Fibroblast of skin of right quadriceps (primary cell): ENCODE data around the gene DENND1A.
"Not testable (repeated sequence)": the region's sequence is repeated elsewhere in the genome, so short reads cannot be mapped to it uniquely, and the experiment has no call there.

ENCODE experiments used
- DNase-seq: peaks from one replicate; pipeline ENCODE4 v3.0.0-alpha.2; 2013

The DENND1A gene

GRCh38 chr9:123757960-123758359 lies 172.0 kb downstream of the DENND1A start:
- DNase-seq = no peak

GRCh38 chr9:123757547-123757946 lies 172.4 kb downstream of the DENND1A start:
- DNase-seq = no peak

GRCh38 chr9:123756484-123757106 lies 173.3 kb downstream of the DENND1A start:
- no peak for DNase-seq

- no peak for DNase-seq
Observed at GRCh38 chr9:123753669-123754258, 176.2 kb downstream of the DENND1A start.

GRCh38 chr9:123753016-123753415 lies 176.9 kb downstream of the DENND1A start:
- DNase-seq = peak; percentile 51

GRCh38 chr9:123749580-123750202 lies 180.2 kb downstream of the DENND1A start:
- peak; percentile 35 for DNase-seq

GRCh38 chr9:123746765-123747164 lies 183.2 kb downstream of the DENND1A start:
- DNase-seq = no peak

- no peak for DNase-seq
Observed at GRCh38 chr9:123745933-123746332, 184.0 kb downstream of the DENND1A start.

GRCh38 chr9:123745451-123745850 lies 184.5 kb downstream of the DENND1A start:
- no peak for DNase-seq

- DNase-seq = no peak
Observed at GRCh38 chr9:123743737-123744136, 186.2 kb downstream of the DENND1A start.

GRCh38 chr9:123742009-123742767 lies 187.7 kb downstream of the DENND1A start:
- peak; percentile 46 for DNase-seq

GRCh38 chr9:123741214-123741613 lies 188.7 kb downstream of the DENND1A start:
- DNase-seq = no peak

GRCh38 chr9:123739902-123740301 lies 190.0 kb downstream of the DENND1A start:
- DNase-seq = no peak

GRCh38 chr9:123739387-123739786 lies 190.5 kb downstream of the DENND1A start:
- no peak for DNase-seq

- DNase-seq = no peak
Observed at GRCh38 chr9:123738648-123739047, 191.3 kb downstream of the DENND1A start.

- no peak for DNase-seq
Observed at GRCh38 chr9:123735376-123735775, 194.6 kb downstream of the DENND1A start.

- DNase-seq = not testable (repeated sequence)
Observed at GRCh38 chr9:123728571-123728970, 201.4 kb downstream of the DENND1A start.

- DNase-seq = peak; percentile 9
Observed at GRCh38 chr9:123727332-123727731, 202.6 kb downstream of the DENND1A start.

GRCh38 chr9:123725389-123725788 lies 204.5 kb downstream of the DENND1A start:
- DNase-seq = peak; percentile 49

- peak; percentile 29 for DNase-seq
Observed at GRCh38 chr9:123724211-123724796, 205.6 kb downstream of the DENND1A start.

- DNase-seq = no peak
Observed at GRCh38 chr9:123723135-123723875, 206.6 kb downstream of the DENND1A start.

- DNase-seq = no peak
Observed at GRCh38 chr9:123722378-123722777, 207.5 kb downstream of the DENND1A start.

- no peak for DNase-seq
Observed at GRCh38 chr9:123718188-123718587, 211.7 kb downstream of the DENND1A start.
